Fibroblast of pulmonary artery (primary cell): ENCODE results near the gene TPR.

Experiments
- DNase-seq: peaks from one replicate; pipeline ENCODE4 v3.0.0-alpha.2; 2010; ENCODE audit warnings: low read depth
- H3K4me3 ChIP-seq: replicated peaks from 2 replicates; pipeline ENCODE4 v1.5.1; 2011; ENCODE audit warnings: low read depth, mild to moderate bottlenecking, control low read depth, low read length, moderate library complexity
- CTCF ChIP-seq: IDR thresholded peaks from 2 replicates; pipeline ENCODE4 v1.5.1; 2011; ENCODE audit warnings: mild to moderate bottlenecking, control low read depth, low read length, inconsistent platforms; ENCODE audit errors: missing control alignments

Gene TPR

GRCh38 chr1:186291271-186291670 lies 83.8 kb downstream of the TPR start:
- no peak for DNase-seq
- no peak for TF ChIP-seq CTCF
- no peak overlapping the region for H3K4me3 ChIP-seq

GRCh38 chr1:186289943-186290545 lies 85.0 kb downstream of the TPR start:
- no peak for TF ChIP-seq CTCF
- DNase-seq: no peak
- H3K4me3 ChIP-seq: no peak overlapping the region

- H3K4me3 ChIP-seq: no peak overlapping the region
- DNase-seq: peak; percentile 28
- no peak for TF ChIP-seq CTCF
Observed at GRCh38 chr1:186286615-186287315, 88.3 kb downstream of the TPR start.

GRCh38 chr1:186283374-186283773 lies 91.7 kb downstream of the TPR start:
- TF ChIP-seq CTCF: no peak
- DNase-seq: no peak
- no peak overlapping the region for H3K4me3 ChIP-seq

GRCh38 chr1:186282466-186282865 lies 92.6 kb downstream of the TPR start:
- H3K4me3 ChIP-seq: no peak overlapping the region
- TF ChIP-seq CTCF: no peak
- no peak for DNase-seq

- DNase-seq: no peak
- no peak overlapping the region for H3K4me3 ChIP-seq
- TF ChIP-seq CTCF: no peak
Observed at GRCh38 chr1:186275822-186276221, 99.2 kb downstream of the TPR start.

- no peak for TF ChIP-seq CTCF
- H3K4me3 ChIP-seq: no peak overlapping the region
- no peak for DNase-seq
Observed at GRCh38 chr1:186272486-186272885, 102.6 kb downstream of the TPR start.
